GM23248 (cell line): ENCODE results near the gene ELMO3. TPM values are rescaled to one million over a fixed set of nuclear protein-coding genes. Genes with fewer than 3 reads are reported as not detected.
A peak's percentile ranks its signal among the peaks of the same experiment; 100 is the strongest.

Experiments
- DNase-seq: peaks from one replicate; pipeline ENCODE4 v3.0.0-alpha.2; 2015
- H2AFZ ChIP-seq: fragments of 200-600 bp; sonication (generic); 2 replicates; pipeline ENCODE4 v1.6.1; 2016; ENCODE audit warnings: antibody characterized with exemption
- H3F3A ChIP-seq: fragments of 200-600 bp; sonication (generic); 2 replicates; pipeline ENCODE4 v1.6.1; 2016; ENCODE audit warnings: mild to moderate bottlenecking, antibody characterized with exemption, mixed run types; ENCODE audit not compliant: insufficient read depth
- H3K27ac ChIP-seq: fragments of 200-600 bp; sonication (generic); 2 replicates; pipeline ENCODE4 v1.5.1; 2016; ENCODE audit warnings: mild to moderate bottlenecking
- H3K27me3 ChIP-seq: fragments of 200-600 bp; sonication (generic); replicated peaks from 2 replicates; pipeline ENCODE4 v1.6.1; 2016; ENCODE audit warnings: mild to moderate bottlenecking; ENCODE audit not compliant: insufficient read depth
- H3K36me3 ChIP-seq: fragments of 200-600 bp; sonication (generic); 2 replicates; pipeline ENCODE4 v1.6.1; 2016; ENCODE audit warnings: low read depth, mild to moderate bottlenecking
- H3K4me1 ChIP-seq: fragments of 200-600 bp; sonication (generic); 2 replicates; pipeline ENCODE4 v1.6.1; 2016; ENCODE audit warnings: mild to moderate bottlenecking; ENCODE audit not compliant: insufficient read depth
- H3K4me2 ChIP-seq: fragments of 200-600 bp; sonication (generic); one replicate; pipeline ENCODE4 v1.6.1; 2016; ENCODE audit warnings: mild to moderate bottlenecking; ENCODE audit not compliant: unreplicated experiment
- H3K4me3 ChIP-seq: fragments of 200-600 bp; sonication (generic); 2 replicates; pipeline ENCODE4 v1.5.1; 2016; ENCODE audit warnings: mild to moderate bottlenecking
- H3K79me2 ChIP-seq: fragments of 200-600 bp; sonication (generic); 2 replicates; pipeline ENCODE4 v1.6.1; 2016; ENCODE audit warnings: mild to moderate bottlenecking; ENCODE audit not compliant: insufficient read depth
- H3K9ac ChIP-seq: fragments of 200-600 bp; sonication (generic); 2 replicates; pipeline ENCODE4 v1.6.1; 2016; ENCODE audit warnings: mild to moderate bottlenecking
- H3K9me2 ChIP-seq: fragments of 200-600 bp; sonication (generic); 2 replicates; pipeline ENCODE4 v1.6.1; 2016; ENCODE audit warnings: mixed run types, mild to moderate bottlenecking, moderate library complexity; ENCODE audit not compliant: insufficient read depth
- H3K9me3 ChIP-seq: fragments of 200-600 bp; sonication (generic); one replicate; pipeline ENCODE4 v1.6.1; 2017; ENCODE audit warnings: low read depth
- H4K20me1 ChIP-seq: fragments of 200-600 bp; sonication (generic); 2 replicates; pipeline ENCODE4 v1.6.0; 2016; ENCODE audit not compliant: insufficient read depth
- EZH2 ChIP-seq: fragments of 200-600 bp; sonication (generic); IDR thresholded peaks from 2 replicates; pipeline ENCODE4 v1.6.1; 2018; ENCODE audit warnings: antibody characterized with exemption, mild to moderate bottlenecking; ENCODE audit not compliant: insufficient read depth, poor library complexity, severe bottlenecking
- EZH2phosphoT487 ChIP-seq: fragments of 200-600 bp; sonication (generic); IDR thresholded peaks from 2 replicates; pipeline ENCODE4 v1.6.1; 2018; ENCODE audit warnings: antibody characterized with exemption, moderate library complexity, mild to moderate bottlenecking, low read depth; ENCODE audit not compliant: insufficient read depth
- WGBS, 2 experiments: methylation state at CpG; one replicate each; pipeline ENCODE4 v1.1.6; 2015 to 2017; ENCODE audit warnings: low lambda C conversion rate in 2 of 2, low coverage in 1 of 2; ENCODE audit errors: missing lambda C conversion rate in 2 of 2; 5-methylcytosine and 5-hydroxymethylcytosine counted together
- in situ Hi-C: fragments of 300-500 bp; cut with MboI; formaldehyde crosslinking; loops from 2 replicates; pipeline ENCODE4 v1.15.0; 2020
- polyA plus RNA-seq: library from polyadenylated mRNA; unstranded; fragments of >200 nt; fragmentation: Nextera tagmentation; extraction: Ambion mirVana; gene quantifications from 2 replicates; pipeline ENCODE4 v1.2.1, GENCODE V29; 2016
- total RNA-seq: library from RNA; depleted of rRNA; stranded (reverse); fragments of >200 nt; shearing (Covaris generic); gene quantifications from 2 replicates; pipeline ENCODE4 v1.2.3, GENCODE V29; 2014

The ELMO3 gene
- total and polyA plus RNA-seq, 2 experiments from 2014 or later: 1.5 TPM; not detected in 1

DNA sequence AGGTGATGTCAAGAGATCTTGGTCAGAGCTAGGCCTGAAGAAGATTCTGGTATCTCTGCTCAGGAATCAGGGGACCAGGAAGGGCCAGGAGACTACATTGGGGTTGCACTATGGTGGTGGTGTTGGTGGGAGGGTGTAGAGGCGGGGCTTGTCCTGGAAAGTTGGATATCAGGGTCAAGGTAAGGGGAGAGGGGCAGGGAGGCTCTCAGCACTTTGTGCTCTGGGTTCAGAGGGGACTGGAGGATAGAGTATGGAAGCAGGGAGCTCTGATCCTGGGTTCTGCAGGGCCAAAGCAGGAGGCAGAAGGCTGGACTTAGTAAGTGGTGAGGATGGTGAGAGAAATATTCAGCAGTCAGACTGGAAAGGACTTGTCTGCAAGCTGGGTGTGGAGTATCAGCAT lies 25.6 kb upstream of the ELMO3 start:
- peak overlapping the region; percentile 73 for H3K9ac ChIP-seq

DNA sequence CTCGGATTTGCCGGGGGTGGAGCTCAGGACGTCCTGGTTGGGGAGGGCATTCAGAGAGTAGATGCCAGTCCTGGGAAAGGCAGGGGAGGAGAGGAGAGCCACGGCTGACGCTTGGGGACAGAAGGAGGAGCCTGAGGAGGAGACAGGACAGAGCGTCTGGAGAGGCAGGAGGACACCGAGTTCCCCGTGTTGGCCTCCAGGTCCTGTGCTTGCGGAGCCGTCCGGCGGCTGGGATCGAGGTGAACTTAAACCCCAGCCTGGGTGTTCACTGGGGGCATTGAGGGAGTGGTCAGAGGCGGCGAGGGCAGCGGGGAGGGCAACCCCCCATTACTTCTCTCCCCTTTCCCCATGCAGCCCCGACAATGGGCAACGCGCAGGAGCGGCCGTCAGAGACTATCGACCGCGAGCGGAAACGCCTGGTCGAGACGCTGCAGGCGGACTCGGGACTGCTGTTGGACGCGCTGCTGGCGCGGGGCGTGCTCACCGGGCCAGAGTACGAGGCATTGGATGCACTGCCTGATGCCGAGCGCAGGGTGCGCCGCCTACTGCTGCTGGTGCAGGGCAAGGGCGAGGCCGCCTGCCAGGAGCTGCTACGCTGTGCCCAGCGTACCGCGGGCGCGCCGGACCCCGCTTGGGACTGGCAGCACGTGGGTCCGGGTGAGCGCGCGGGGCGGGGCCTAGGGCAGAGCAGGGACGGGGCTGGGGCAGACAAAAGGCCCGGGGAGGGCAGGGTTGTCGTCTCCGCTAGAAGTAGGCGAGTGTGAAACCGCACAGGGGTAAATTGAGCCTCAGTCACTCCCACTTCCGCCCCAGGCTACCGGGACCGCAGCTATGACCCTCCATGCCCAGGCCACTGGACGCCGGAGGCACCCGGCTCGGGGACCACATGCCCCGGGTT lies 24.9 kb upstream of the ELMO3 start:
- Histone ChIP-seq H3K9me2 (no peaks in the 10 kb centered on the region), H2AFZ (peak overlapping the region; percentile 69), H3K36me3 (no peaks in the 10 kb centered on the region), H3K4me3 (peak overlapping the region; percentile 76), H3K27ac (peak overlapping the region; percentile 67), H4K20me1 (no peaks in the 10 kb centered on the region), H3K4me1 (0 out of 2 replicates have a peak, but pooled peaks cover 9% of the 10 kb centered on the region), H3K79me2 (no peaks in the 10 kb centered on the region), H3K4me2 (peak overlapping the region; percentile 92), H3K9me3 (no peaks in the 10 kb centered on the region), H3K27me3 (no peaks in the 10 kb centered on the region), H3K9ac (peak overlapping the region; percentile 73), H3F3A (peaks cover 26% of the 10 kb centered on the region)
- peak; percentile 92 for DNase-seq
- 4 to 5% methylated on average over 46 to 66 of the region's 71 CpGs for WGBS, 2 experiments
- no peak for TF ChIP-seq EZH2
- in situ Hi-C loops: loop anchor here (25.0 kb wide), 1 partner anchor 212 kb away; the partner anchor contains the start of gene CES3

More for the DNA sequence above, 25.6 kb upstream of the ELMO3 start:
- H3K36me3 ChIP-seq: no peaks in the 10 kb centered on the region
- H2AFZ ChIP-seq: peak overlapping the region; percentile 69
- peak overlapping the region; percentile 67 for H3K27ac ChIP-seq
- no peaks in the 10 kb centered on the region for H3K9me3 ChIP-seq
- H3K79me2 ChIP-seq: no peaks in the 10 kb centered on the region
- H3F3A ChIP-seq: peaks cover 26% of the 10 kb centered on the region
- no peak for TF ChIP-seq EZH2
- TF ChIP-seq EZH2phosphoT487: no peak
- H3K4me1 ChIP-seq: 0 out of 2 replicates have a peak, but pooled peaks cover 9% of the 10 kb centered on the region
- 100% methylated on average over 1 of the region's 1 CpG for WGBS, 2 experiments
- H4K20me1 ChIP-seq: no peaks in the 10 kb centered on the region
- in situ Hi-C loops: loop anchor here (25.0 kb wide), 1 partner anchor 211 kb away; the partner anchor contains the start of gene CES3
- no peaks in the 10 kb centered on the region for H3K9me2 ChIP-seq
- no peak for DNase-seq
- peak overlapping the region; percentile 76 for H3K4me3 ChIP-seq
- H3K4me2 ChIP-seq: peak overlapping the region; percentile 92
- no peaks in the 10 kb centered on the region for H3K27me3 ChIP-seq

DNA sequence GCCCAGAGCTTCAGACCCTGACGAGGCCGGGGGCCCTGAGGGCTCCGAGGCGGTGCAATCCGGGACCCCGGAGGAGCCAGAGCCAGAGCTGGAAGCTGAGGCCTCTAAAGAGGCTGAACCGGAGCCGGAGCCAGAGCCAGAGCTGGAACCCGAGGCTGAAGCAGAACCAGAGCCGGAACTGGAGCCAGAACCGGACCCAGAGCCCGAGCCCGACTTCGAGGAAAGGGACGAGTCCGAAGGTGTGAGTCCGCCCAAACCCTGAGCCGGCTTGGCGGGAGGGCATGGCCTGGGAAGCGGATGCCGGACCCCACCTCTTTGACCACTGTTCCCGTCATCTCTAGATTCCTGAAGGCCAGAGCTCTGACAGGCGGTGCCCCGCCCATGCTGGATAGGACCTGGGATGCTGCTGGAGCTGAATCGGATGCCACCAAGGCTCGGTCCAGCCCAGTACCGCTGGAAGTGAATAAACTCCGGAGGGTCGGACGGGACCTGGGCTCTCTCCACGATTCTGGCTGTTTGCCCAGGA lies 24.2 kb upstream of the ELMO3 start:
- peak overlapping the region; percentile 76 for H3K4me3 ChIP-seq
- WGBS, 2 experiments: 76 to 86% methylated on average over 31 of the region's 31 CpGs
- no peaks in the 10 kb centered on the region for H3K9me3 ChIP-seq
- peak overlapping the region; percentile 92 for H3K4me2 ChIP-seq
- H3K36me3 ChIP-seq: no peaks in the 10 kb centered on the region
- in situ Hi-C loops: loop anchor here (25.0 kb wide), 1 partner anchor 212 kb away; the partner anchor contains the start of gene CES3
- no peak for DNase-seq
- H4K20me1 ChIP-seq: no peaks in the 10 kb centered on the region
- peak overlapping the region; percentile 73; the same call in 1 of the 2 replicates for H3K9ac ChIP-seq
- 0 out of 2 replicates have a peak, but pooled peaks cover 9% of the 10 kb centered on the region for H3K4me1 ChIP-seq
- H3K79me2 ChIP-seq: no peaks in the 10 kb centered on the region
- H3K9me2 ChIP-seq: no peaks in the 10 kb centered on the region
- TF ChIP-seq EZH2phosphoT487 (no peak), EZH2 (no peak)
- H2AFZ ChIP-seq: peak overlapping the region; percentile 69; the same call in 1 of the 2 replicates
- no peak overlapping the region for H3K27ac ChIP-seq
- H3K27me3 ChIP-seq: no peaks in the 10 kb centered on the region
- H3F3A ChIP-seq: peaks cover 25% of the 10 kb centered on the region

DNA sequence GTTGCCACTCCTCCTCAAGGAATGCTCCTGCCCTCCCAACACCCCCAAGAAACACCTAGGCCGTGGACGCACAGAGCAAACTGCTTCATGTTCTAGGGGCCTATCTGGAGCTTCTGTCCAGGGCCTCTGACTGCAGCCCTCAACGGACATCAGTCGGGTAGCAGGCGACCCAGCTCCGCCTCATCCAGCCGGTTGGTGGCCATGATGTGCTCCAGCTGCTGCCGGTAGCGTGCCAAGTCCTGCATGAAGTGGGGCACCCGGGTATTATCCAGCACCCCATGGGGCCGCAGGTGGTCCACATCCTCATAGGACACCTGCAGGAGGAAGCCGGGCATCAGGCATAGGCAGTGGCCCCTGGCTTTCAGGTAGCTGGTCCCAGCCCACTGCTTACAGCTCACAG lies 22.3 kb upstream of the ELMO3 start:
- H3K27me3 ChIP-seq: no peaks in the 10 kb centered on the region
- H3K36me3 ChIP-seq: no peaks in the 10 kb centered on the region
- peaks cover 15% of the 10 kb centered on the region for H3K4me1 ChIP-seq
- H3K4me2 ChIP-seq: no peak overlapping the region
- H2AFZ ChIP-seq: no peak overlapping the region
- H3K4me3 ChIP-seq: no peak overlapping the region
- no peaks in the 10 kb centered on the region for H3K79me2 ChIP-seq
- H3K9me3 ChIP-seq: no peaks in the 10 kb centered on the region
- no peaks in the 10 kb centered on the region for H3K9me2 ChIP-seq
- no peak overlapping the region for H3K9ac ChIP-seq
- H3F3A ChIP-seq: peaks cover 14% of the 10 kb centered on the region
- in situ Hi-C loops: no loop called here
- WGBS, 2 experiments: 92 to 95% methylated on average over 12 of the region's 12 CpGs
- H4K20me1 ChIP-seq: no peaks in the 10 kb centered on the region
- DNase-seq: no peak
- no peak for TF ChIP-seq EZH2
- no peak for TF ChIP-seq EZH2phosphoT487
- no peak overlapping the region for H3K27ac ChIP-seq
